HEK293 (cell line): ENCODE results near the gene CLK4.

Source experiments
- GLI4 ChIP-seq: fragments of 450-650 bp; formaldehyde crosslinking; IDR thresholded peaks from 2 replicates; pipeline ENCODE4 v1.5.1; 2016; ENCODE audit warnings: missing biosample characterization, missing genetic modification characterization
- OSR2 ChIP-seq: fragments of 450-650 bp; formaldehyde crosslinking; IDR thresholded peaks from 2 replicates; pipeline ENCODE4 v1.5.1; 2016; ENCODE audit warnings: missing biosample characterization, missing genetic modification characterization
- YY2 ChIP-seq: fragments of 450-650 bp; formaldehyde crosslinking; IDR thresholded peaks from 2 replicates; pipeline ENCODE4 v1.5.1; 2016; ENCODE audit warnings: missing biosample characterization, missing genetic modification characterization
- ZNF37A ChIP-seq: fragments of 450-650 bp; IDR thresholded peaks from 2 replicates; pipeline ENCODE4 v1.5.1; 2018; ENCODE audit warnings: missing biosample characterization, missing genetic modification characterization
- ZNF404 ChIP-seq: fragments of 450-650 bp; formaldehyde crosslinking; IDR thresholded peaks from 2 replicates; pipeline ENCODE4 v1.5.1; 2017; ENCODE audit warnings: missing biosample characterization, missing genetic modification characterization
- ZNF510 ChIP-seq: fragments of 450-650 bp; formaldehyde crosslinking; IDR thresholded peaks from 2 replicates; pipeline ENCODE4 v1.5.1; 2018; ENCODE audit warnings: mild to moderate bottlenecking, missing genetic modification characterization, missing biosample characterization; ENCODE audit not compliant: insufficient replicate concordance
- ZNF660 ChIP-seq: fragments of 450-650 bp; IDR thresholded peaks from 2 replicates; pipeline ENCODE4 v1.5.1; 2018; ENCODE audit warnings: missing biosample characterization, mild to moderate bottlenecking, missing genetic modification characterization
- ZNF785 ChIP-seq: fragments of 450-650 bp; formaldehyde crosslinking; IDR thresholded peaks from 2 replicates; pipeline ENCODE4 v1.5.1; 2016; ENCODE audit warnings: missing biosample characterization, missing genetic modification characterization
- TF ChIP-seq, protein P1 (sequence below): fragments of 450-650 bp; formaldehyde crosslinking; IDR thresholded peaks from 2 replicates; pipeline ENCODE4 v1.5.1; 2016; ENCODE audit warnings: missing biosample characterization, missing genetic modification characterization
- TF ChIP-seq, protein P2 (sequence below): fragments of 450-650 bp; formaldehyde crosslinking; IDR thresholded peaks from 2 replicates; pipeline ENCODE4 v1.5.0; 2017; ENCODE audit warnings: missing biosample characterization, missing genetic modification characterization, borderline replicate concordance
- TF ChIP-seq, protein P3 (sequence below): fragments of 450-650 bp; formaldehyde crosslinking; IDR thresholded peaks from 2 replicates; pipeline ENCODE4 v1.5.1; 2016; ENCODE audit warnings: missing biosample characterization, missing genetic modification characterization, low read depth

DNA sequence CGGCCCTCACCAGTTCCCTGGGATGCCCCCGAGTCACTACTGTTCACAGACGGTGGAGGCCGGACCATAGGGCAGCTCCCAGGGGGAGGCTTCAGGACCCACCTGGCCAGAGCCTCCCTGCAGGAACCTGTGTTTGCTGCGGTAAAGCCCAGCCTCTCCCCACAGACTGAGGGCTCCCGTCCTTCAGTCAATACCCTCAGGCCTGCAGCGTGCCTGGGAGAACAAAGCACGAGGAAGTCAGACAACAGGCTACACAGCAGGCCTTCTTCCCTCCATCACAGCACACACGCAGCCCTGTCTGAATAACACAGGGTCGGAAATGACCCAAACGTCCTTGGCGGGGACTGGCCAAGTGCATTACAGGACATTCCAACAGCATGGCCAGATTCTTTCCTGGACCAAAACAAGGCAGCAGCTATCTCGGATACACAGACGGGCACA, 71.1 kb downstream of the CLK4 start:
- TF ChIP-seq YY2 (no peak), ZNF404 (tag by site-specific recombination) (no peak), GLI4 (tag by site-specific recombination) (no peak), ZNF660 (tag by site-specific recombination) (no peak), ZNF785 (no peak), ZNF37A (tag by site-specific recombination) (no peak), ZNF510 (tag by site-specific recombination) (no peak), OSR2 (no peak)
- TF ChIP-seq, protein P1, sequence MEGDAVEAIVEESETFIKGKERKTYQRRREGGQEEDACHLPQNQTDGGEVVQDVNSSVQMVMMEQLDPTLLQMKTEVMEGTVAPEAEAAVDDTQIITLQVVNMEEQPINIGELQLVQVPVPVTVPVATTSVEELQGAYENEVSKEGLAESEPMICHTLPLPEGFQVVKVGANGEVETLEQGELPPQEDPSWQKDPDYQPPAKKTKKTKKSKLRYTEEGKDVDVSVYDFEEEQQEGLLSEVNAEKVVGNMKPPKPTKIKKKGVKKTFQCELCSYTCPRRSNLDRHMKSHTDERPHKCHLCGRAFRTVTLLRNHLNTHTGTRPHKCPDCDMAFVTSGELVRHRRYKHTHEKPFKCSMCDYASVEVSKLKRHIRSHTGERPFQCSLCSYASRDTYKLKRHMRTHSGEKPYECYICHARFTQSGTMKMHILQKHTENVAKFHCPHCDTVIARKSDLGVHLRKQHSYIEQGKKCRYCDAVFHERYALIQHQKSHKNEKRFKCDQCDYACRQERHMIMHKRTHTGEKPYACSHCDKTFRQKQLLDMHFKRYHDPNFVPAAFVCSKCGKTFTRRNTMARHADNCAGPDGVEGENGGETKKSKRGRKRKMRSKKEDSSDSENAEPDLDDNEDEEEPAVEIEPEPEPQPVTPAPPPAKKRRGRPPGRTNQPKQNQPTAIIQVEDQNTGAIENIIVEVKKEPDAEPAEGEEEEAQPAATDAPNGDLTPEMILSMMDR (tag by site-specific recombination): no peak
- TF ChIP-seq, protein P2, sequence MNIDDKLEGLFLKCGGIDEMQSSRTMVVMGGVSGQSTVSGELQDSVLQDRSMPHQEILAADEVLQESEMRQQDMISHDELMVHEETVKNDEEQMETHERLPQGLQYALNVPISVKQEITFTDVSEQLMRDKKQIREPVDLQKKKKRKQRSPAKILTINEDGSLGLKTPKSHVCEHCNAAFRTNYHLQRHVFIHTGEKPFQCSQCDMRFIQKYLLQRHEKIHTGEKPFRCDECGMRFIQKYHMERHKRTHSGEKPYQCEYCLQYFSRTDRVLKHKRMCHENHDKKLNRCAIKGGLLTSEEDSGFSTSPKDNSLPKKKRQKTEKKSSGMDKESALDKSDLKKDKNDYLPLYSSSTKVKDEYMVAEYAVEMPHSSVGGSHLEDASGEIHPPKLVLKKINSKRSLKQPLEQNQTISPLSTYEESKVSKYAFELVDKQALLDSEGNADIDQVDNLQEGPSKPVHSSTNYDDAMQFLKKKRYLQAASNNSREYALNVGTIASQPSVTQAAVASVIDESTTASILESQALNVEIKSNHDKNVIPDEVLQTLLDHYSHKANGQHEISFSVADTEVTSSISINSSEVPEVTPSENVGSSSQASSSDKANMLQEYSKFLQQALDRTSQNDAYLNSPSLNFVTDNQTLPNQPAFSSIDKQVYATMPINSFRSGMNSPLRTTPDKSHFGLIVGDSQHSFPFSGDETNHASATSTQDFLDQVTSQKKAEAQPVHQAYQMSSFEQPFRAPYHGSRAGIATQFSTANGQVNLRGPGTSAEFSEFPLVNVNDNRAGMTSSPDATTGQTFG (tag by site-specific recombination): no peak
- TF ChIP-seq, protein P3, sequence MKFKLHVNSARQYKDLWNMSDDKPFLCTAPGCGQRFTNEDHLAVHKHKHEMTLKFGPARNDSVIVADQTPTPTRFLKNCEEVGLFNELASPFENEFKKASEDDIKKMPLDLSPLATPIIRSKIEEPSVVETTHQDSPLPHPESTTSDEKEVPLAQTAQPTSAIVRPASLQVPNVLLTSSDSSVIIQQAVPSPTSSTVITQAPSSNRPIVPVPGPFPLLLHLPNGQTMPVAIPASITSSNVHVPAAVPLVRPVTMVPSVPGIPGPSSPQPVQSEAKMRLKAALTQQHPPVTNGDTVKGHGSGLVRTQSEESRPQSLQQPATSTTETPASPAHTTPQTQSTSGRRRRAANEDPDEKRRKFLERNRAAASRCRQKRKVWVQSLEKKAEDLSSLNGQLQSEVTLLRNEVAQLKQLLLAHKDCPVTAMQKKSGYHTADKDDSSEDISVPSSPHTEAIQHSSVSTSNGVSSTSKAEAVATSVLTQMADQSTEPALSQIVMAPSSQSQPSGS (tag by site-specific recombination): no peak
